GM21515 (cell line): Measurements from ENCODE around the gene DUSP9.

ENCODE experiments used
- ATAC-seq: cut with Tn5 transposase; IDR thresholded peaks from one replicate; pipeline ENCODE4 v1.9.1; 2021; ENCODE audit not compliant: unreplicated experiment

The DUSP9 gene

DNA sequence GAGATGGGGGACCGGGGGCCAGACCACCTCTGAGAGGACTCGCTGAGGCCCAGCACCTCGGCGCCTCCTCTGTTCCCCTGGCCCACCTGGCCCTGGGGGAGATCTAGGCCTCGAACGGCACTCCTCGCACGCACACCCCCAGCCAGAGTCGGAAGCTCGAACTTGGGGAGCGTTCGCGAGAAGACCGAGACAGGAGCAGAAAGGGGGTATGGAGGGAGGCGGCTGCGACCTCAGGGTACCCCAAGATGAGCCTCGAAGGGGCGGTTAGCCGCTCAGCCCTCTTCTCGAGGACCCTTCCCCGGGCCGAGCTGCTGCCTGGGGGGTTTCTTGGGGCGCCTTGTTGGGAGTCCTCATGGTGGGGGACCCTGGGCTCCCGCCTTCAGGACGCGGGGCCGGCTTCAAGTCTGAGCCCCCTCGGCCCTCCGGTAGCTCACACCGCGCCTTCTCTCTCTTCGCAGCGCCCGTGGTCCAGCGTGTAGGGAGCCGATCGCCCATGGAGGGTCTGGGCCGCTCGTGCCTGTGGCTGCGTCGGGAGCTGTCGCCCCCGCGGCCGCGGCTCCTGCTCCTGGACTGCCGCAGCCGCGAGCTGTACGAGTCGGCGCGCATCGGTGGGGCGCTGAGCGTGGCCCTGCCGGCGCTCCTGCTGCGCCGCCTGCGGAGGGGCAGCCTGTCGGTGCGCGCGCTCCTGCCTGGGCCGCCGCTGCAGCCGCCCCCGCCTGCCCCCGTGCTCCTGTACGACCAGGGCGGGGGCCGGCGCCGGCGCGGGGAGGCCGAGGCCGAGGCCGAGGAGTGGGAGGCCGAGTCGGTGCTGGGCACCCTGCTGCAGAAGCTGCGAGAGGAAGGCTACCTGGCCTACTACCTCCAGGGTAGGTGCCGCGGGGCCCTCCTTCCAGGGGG lies 706 bp downstream of the DUSP9 start:
- ATAC-seq = no peak

GRCh38 chrX:153648358-153649177 lies 1.6 kb downstream of the DUSP9 start:
- ATAC-seq = no peak

GRCh38 chrX:153649178-153649914 lies 2.3 kb downstream of the DUSP9 start:
- ATAC-seq = no peak

- ATAC-seq = no peak
These were observed 3.1 kb downstream of the DUSP9 start for GRCh38 chrX:153649915-153650782.

DNA sequence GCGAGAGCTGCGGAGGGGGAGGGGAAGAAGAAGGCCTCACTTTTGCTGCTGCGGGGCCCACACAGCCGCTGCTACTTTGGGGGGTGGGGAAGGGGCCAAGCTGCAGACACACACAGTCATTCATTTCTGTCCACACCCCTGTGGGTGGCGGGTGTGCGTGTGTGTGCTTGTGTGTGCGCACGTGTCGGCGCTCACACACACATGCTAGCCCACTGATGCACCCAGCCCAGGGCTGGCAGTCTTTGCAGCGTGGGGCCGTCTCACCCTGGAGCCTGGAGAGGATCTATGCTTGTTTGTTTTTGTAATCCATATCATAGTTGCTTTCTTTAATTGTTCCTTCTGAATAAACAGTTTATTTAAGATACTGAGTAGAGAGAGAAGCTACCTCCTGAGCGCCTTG lies 4.0 kb downstream of the DUSP9 start:
- no peak for ATAC-seq

DNA sequence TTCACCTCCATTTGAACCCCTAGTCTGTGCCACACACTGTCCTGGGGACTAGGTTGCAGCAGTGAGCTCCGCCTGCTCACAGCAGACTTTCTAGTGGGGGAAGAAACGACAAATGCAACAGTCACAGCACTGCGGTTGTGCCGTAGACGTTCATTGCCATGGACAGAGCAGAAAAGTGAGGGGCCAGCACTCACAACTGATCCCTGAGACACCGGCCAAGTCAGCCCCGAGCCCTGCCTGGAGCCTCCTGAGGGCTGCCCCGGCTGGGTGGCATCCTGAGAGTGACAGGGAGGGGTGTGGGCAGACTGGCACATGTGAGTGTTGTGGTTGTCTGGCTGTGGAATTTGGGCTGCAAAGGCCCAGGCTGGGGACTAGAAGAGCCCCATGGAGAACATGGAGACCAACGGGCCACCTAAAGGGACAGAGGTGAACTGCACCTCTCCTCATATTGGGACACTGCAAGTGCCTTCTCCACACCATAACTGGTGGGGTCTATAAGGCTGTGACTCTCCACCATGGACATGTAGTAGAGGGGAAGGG lies 4.6 kb downstream of the DUSP9 start:
- ATAC-seq = no peak

DNA sequence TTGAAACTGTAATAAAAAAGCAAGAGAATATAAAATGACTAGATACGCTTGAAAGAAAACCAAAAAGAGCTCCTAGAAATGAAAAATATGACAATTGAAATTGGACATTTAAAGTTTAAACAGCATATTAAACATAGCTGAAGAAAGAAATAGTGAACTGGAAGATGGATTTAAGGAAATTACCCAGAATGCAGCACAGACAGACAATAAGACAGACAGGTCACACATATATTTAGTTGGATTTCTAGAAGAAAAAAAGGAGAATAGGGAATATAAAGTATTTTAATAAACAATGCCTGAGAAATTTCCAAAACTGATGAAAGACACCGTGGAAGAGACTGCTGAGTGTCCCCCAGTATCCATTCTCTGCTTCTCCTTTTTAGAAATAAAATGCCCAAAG lies 6.6 kb downstream of the DUSP9 start:
- no peak for ATAC-seq

DNA sequence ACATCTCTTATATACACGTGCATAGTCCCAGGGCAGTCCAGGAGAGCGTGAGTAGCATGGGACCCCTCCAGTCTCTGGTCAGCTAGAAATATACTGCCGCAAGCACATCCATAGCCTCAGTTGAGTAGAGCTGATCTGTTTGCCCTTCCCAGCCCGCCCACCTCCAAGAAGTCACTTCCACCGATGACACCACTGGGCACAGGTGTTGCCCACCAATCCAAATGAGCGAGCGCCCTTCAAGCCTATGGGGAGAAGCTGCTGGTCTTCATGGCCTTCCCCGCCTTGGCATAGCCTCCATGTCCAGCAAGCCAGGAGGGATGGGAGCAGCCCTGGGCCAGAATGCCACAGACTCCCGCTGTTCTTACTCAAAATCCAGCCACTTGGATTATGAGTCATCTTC lies 10.2 kb downstream of the DUSP9 start:
- no peak for ATAC-seq

DNA sequence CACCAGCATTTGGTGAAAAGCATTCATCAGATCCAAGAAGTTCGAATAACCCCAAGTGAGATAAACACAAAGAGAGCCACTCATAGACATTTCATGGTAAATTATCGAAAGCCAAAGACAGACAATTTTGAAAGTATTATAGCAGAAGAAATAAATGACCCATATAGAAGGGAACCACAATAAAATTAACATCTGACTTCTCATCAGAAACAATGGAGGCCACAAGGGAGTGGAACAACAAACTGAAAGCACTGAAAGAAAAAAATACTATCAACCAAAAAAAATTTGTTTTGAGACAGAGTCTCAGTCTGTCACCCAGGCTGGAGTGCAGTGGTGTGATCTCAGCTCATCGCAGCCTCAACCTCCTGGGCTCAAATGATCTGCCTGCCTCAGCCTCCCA lies 12.3 kb downstream of the DUSP9 start:
- ATAC-seq = no peak

- no peak for ATAC-seq
These were observed 15.3 kb downstream of the DUSP9 start for GRCh38 chrX:153662266-153662665.

GRCh38 chrX:153665726-153666306 lies 18.8 kb downstream of the DUSP9 start:
- ATAC-seq = no peak

DNA sequence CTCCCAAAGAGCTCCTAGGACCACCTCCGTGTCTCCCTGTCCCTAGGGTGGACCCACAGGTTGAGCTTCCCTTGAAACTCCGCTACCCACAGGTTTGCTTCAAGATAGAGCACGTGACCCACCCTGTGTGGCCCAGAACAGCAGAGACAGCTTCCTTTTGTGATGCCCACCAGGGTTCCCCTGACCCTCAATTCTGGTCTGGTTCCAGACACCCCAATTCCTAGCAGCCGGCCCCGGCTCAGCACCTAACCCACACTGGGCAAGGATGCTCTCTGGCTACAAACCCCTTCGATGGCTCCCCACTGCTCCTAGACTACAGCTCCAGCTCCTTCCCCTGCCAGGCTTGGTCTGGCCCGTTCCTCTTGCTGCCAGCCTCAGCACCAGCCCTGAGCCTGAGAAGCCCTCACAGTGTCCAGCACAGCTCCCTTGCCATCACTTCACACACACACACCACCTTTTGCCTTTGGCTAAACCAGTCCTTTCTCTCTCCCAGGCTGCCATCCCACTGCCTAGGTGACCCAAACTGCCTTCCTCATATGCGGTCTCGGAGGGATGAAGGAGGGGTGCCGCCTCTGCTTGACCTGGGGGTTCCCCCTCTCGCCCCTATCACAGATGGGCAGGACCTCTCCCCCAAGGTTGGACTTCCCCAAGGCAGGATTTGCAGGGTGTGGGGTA lies 20.4 kb downstream of the DUSP9 start:
- no peak for ATAC-seq

GRCh38 chrX:153667956-153668396 lies 21.0 kb downstream of the DUSP9 start:
- ATAC-seq = no peak

- no peak for ATAC-seq
These were observed 21.6 kb downstream of the DUSP9 start for GRCh38 chrX:153668423-153669173.

DNA sequence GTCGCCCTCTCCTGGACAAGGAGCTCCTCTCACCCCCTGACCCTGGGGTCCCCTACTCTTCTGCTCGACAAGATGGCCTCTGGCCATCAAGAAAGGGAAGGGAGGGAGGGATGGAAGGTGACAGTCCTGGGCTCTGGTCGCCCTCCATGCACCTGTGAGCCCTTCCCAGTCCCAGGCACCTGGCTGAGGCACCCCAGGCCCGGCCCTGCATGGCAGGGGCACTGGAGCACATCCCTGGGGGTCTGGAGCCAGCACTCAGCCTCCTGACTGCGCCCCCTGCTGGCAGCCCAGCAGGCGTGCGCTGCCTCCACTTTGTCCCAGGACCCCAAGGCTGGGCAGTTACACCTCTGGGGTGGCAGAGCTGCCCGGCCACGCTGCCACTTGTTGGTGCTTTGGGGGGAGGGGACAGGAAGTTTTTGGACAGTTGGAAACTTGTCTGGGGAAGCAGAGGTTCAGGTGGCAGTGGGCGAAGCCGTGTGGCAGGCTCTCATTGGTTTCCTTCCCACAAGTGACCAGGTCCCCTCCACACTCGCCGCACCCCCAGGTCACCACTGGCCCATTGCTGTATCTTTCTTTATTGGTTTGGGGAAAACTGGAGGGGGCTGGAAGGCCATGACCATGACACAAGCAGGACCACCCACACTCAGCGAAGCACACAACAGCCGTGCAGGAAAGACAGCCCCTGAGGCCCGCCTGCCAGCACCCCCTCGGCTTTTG lies 22.3 kb downstream of the DUSP9 start:
- ATAC-seq = no peak

GRCh38 chrX:153669901-153670731 lies 23.1 kb downstream of the DUSP9 start:
- ATAC-seq = no peak
